Esophagus muscularis mucosa (tissue), 4 donors: ENCODE results near the gene CEBPG. TPM values are rescaled to one million over a fixed set of nuclear protein-coding genes. Genes with fewer than 3 reads are reported as not detected.

Experiments used
- DNase-seq: peaks from one replicate; pipeline ENCODE4 v3.0.0-alpha.2; 2017; ENCODE audit errors: extremely low spot score
- H3K27ac ChIP-seq, 4 donors: fragments of 200-600 bp; sonication (generic); replicated peaks in 1 of 4; 1 replicate in 3 of 4; 2 replicates in 1 of 4; pipeline ENCODE4 v1.5.1; 2016 to 2019; ENCODE audit warnings: mild to moderate bottlenecking in 1 of 4
- H3K27me3 ChIP-seq, 4 donors: fragments of 200-600 bp; sonication (generic); one replicate each; pipeline versions ENCODE4 v1.5.1 to v1.6.0; 2016 to 2019
- H3K36me3 ChIP-seq, 4 donors: fragments of 200-600 bp; sonication (generic); one replicate each; pipeline ENCODE4 v1.5.1; 2016 to 2019
- H3K4me1 ChIP-seq, 4 donors: fragments of 200-600 bp; sonication (generic); one replicate each; pipeline ENCODE4 v1.5.1; 2016 to 2019
- H3K4me3 ChIP-seq, 4 donors: fragments of 200-600 bp; sonication (generic); 1 replicate in 2 of 4; 2 replicates in 2 of 4; pipeline ENCODE4 v1.5.1; 2016 to 2019; ENCODE audit warnings: mild to moderate bottlenecking in 4 of 4, moderate library complexity in 1 of 4
- H3K9me3 ChIP-seq, 4 donors: fragments of 200-600 bp; sonication (generic); 1 replicate in 3 of 4; 2 replicates in 1 of 4; pipeline ENCODE4 v1.5.1; 2016 to 2019
- EP300 ChIP-seq: sonication (generic); formaldehyde crosslinking; IDR thresholded peaks from one replicate; pipeline ENCODE4 v1.6.1; 2017; ENCODE audit warnings: antibody characterized with exemption
- POLR2A ChIP-seq: fragments of 450-650 bp; IDR thresholded peaks from one replicate; pipeline ENCODE4 v1.6.1; 2017; ENCODE audit warnings: antibody characterized with exemption, moderate library complexity, mild to moderate bottlenecking, low read depth
- POLR2AphosphoS5 ChIP-seq, 2 donors: sonication (generic); formaldehyde crosslinking; IDR thresholded peaks; one replicate each; pipeline ENCODE4 v1.6.1; 2017; ENCODE audit warnings: antibody characterized with exemption in 2 of 2
- WGBS: methylation state at CpG from one replicate; pipeline ENCODE4 v1.1.5; 2018; 5-methylcytosine and 5-hydroxymethylcytosine counted together
- intact Hi-C: fragments of 100-400 bp; cut with DNase I; formaldehyde crosslinking; loops from one replicate; pipeline ENCODE4 v1.15.1; 2023
- total RNA-seq, 4 donors: library from RNA; depleted of rRNA; stranded (reverse); fragments of >200 nt; gene quantifications; one replicate each; pipeline versions ENCODE4 v1.1.0 to v1.2.1, GENCODE V29; 2016
- TF ChIP-seq, protein P1 (sequence below), 3 experiments: fragments of 200-600 bp in 2 of 3; fragments of 450-650 bp in 1 of 3; sonication (generic) in 2 of 3; IDR thresholded peaks; one replicate each; pipeline ENCODE4 v1.5.1; 2017 to 2019; ENCODE audit warnings: antibody characterized with exemption in 3 of 3, mild to moderate bottlenecking in 2 of 3, moderate library complexity in 1 of 3

Gene CEBPG
- total RNA-seq, 4 donors from 2014 or later: 23.1 to 30.3 (median 28.5) TPM

DNA sequence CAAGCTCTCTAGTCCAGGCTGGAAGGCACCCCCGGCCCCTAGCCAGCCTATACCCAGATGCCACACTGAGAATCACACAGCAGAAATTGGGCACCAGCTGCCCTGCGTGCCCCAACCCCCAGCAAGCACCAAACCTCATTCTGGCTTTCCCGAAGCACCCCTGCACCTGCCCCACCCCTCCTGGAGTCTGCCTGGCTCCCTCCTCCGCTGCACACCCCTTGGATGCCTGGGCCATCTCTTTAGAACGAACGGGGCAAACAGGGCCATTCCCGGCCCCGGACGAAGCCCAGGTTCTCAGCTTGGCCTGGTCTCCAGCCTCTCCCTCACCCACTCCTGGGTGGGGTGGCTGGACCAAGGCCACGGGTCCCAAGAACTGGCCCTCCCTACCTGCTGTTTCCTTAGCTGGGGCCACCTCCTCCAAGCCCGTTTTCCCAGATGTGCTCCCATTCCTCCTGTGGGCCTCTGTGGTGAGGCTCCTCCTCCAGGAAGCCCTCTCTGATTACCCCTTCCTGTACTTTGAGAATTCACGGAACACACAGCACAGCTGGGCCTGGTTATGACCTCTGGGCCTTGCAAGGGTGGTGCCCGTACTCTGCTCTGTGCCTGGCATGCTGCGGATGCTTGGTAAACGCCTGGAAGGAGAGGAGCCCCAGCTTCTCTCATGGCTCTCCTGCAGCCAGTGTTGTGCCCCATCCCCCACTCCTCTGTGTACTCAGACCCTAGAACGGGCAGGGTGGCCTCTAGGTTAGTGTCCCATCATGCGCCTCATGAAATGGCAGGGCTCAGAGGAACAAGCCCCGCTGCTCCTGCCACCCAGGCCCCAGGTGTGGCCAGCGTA, 21.4 kb downstream of the CEBPG start:
- Histone ChIP-seq H3K9me3 (no peaks in the 10 kb centered on the region), H3K4me1 (peaks cover 74 to 82% (median 80%) of the 10 kb centered on the region in 4 donors), H3K4me3 (no peak overlapping the region), H3K27ac (peak overlapping the region; percentile 7 to 59 (median 32)), H3K27me3 (no peaks in the 10 kb centered on the region), H3K36me3 (peaks cover 0 to 7% (median 4%) of the 10 kb centered on the region in 4 donors)
- intact Hi-C loops: no loop called here
- TF ChIP-seq POLR2A (no peak), POLR2AphosphoS5 (IDR thresholded peaks at IDR 0.05) (no peak), EP300 (no peak)
- TF ChIP-seq, protein P1, sequence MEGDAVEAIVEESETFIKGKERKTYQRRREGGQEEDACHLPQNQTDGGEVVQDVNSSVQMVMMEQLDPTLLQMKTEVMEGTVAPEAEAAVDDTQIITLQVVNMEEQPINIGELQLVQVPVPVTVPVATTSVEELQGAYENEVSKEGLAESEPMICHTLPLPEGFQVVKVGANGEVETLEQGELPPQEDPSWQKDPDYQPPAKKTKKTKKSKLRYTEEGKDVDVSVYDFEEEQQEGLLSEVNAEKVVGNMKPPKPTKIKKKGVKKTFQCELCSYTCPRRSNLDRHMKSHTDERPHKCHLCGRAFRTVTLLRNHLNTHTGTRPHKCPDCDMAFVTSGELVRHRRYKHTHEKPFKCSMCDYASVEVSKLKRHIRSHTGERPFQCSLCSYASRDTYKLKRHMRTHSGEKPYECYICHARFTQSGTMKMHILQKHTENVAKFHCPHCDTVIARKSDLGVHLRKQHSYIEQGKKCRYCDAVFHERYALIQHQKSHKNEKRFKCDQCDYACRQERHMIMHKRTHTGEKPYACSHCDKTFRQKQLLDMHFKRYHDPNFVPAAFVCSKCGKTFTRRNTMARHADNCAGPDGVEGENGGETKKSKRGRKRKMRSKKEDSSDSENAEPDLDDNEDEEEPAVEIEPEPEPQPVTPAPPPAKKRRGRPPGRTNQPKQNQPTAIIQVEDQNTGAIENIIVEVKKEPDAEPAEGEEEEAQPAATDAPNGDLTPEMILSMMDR (IDR thresholded peaks at IDR 0.05): no peak
- WGBS: 73% methylated on average over 18 of the region's 19 CpGs
- DNase-seq: no peak

DNA sequence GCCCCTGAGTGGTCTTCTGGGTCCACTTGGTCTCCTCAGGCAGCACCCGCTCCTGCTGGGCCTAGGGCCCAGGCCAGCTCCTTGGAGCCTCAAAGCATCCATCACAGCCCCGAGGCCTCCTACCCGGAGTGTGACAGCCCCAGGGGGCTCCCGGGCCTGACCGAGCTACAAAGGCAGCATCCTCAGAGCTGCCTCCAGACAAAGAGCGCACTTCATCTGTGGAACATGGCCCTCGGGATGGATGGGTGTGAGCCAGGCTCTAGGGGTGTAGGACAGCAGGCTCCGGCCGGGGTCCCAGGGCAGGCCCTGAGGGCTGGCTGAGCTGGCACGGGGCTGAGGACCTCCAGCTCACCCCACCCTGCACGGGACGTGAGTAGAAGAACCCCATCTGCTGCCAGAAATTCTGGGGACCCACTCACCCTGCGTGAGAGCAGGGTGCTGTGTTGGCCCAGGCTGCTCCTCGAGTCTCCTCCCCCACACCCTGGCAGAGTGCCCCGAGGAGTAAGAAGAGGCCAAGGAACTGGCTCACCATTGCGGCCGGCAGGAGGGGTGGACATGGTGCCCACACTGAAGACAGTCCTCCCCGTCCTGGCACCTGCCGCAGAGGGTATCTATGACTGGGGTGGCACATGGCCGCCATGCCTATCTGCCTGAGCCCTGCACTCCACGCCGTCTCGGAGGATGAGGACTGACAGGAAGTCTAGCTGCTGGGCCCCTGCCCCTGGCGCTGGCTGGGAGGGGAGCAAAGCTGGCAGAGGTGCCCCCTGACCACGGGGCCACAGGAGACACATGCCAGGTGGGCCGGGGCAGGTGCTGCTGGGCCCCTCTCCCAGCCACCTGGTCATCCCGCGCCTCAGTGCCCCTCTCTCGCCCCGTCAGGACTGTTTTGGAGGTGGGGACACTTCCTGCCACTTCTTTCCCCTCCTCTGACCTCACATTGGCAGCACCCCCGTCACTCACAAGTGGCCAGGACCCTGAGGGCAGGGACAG, 22.3 kb downstream of the CEBPG start:
- peaks cover 65 to 73% (median 71%) of the 10 kb centered on the region in 4 donors for H3K4me1 ChIP-seq
- 44% methylated on average over 13 of the region's 31 CpGs for WGBS
- no peaks in the 10 kb centered on the region for H3K9me3 ChIP-seq
- no peaks in the 10 kb centered on the region for H3K27me3 ChIP-seq
- peak overlapping the region in 1 of 4 donors; percentile 25 for H3K27ac ChIP-seq
- H3K4me3 ChIP-seq: no peak overlapping the region
- no peak for DNase-seq
- intact Hi-C loops: no loop called here
- H3K36me3 ChIP-seq: peaks cover 0 to 16% (median 6%) of the 10 kb centered on the region in 4 donors
- no peak for TF ChIP-seq POLR2AphosphoS5 (IDR thresholded peaks at IDR 0.05)
- no peak for TF ChIP-seq EP300
- TF ChIP-seq, protein P1 (IDR thresholded peaks at IDR 0.05): no peak
- no peak for TF ChIP-seq POLR2A

DNA sequence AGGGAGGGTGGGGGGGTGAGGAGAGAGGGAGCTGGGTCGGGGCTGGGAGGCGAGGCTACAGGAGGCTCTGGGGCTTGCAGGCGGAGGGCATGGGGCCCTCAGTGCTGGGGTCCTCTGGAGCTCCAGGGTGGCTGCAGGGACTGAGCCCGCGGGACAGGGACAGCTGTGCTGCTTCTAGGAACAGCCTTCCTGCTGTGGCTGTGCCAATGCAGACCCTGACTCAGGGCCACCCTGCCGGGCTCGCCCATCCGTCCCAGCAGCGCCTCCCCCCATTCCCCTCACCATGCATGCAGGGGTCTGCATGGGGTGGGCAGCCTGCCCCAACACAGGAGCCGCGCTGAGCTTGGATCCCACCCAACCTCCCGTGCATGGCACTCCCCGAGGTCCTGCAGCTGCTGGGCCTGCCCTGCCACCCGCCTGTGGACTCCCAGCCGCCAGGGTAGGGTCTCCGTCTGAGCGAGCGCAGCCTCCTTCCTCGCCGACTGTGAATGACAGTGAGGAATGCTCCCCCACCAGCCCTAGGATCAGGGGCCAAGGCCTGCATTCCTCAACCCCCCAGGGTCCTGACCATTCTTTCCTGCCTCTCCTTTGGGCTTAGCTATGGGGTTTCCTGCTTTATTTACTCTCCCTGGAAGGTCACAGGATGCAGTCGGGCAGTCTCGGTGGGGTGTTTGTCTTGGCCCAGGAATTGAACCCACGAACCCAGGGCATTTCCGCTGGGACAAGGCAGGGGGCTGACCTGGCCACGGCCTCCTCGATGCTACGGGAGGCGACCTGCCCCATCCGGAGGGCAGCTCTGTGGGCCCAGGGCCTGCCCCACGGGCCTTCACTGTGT, 23.4 kb downstream of the CEBPG start:
- intact Hi-C loops: no loop called here
- WGBS: 77% methylated on average over 14 of the region's 30 CpGs
- no peak overlapping the region for H3K4me3 ChIP-seq
- peaks cover 54 to 63% (median 61%) of the 10 kb centered on the region in 4 donors for H3K4me1 ChIP-seq
- H3K27me3 ChIP-seq: no peaks in the 10 kb centered on the region
- H3K27ac ChIP-seq: peak overlapping the region in 1 of 4 donors; percentile 33
- H3K36me3 ChIP-seq: peaks cover 0 to 24% (median 9%) of the 10 kb centered on the region in 4 donors
- no peaks in the 10 kb centered on the region for H3K9me3 ChIP-seq
- no peak for DNase-seq
- no peak for TF ChIP-seq POLR2AphosphoS5 (IDR thresholded peaks at IDR 0.05)
- no peak for TF ChIP-seq EP300
- TF ChIP-seq, protein P1 (IDR thresholded peaks at IDR 0.05): no peak
- no peak for TF ChIP-seq POLR2A
